HG02981 (cell line): ENCODE measurements around the gene TBCD.

Experiments used
- ATAC-seq: cut with Tn5 transposase; IDR thresholded peaks from one replicate; pipeline ENCODE4 v1.9.1; 2021; ENCODE audit warnings: mild to moderate bottlenecking, moderate library complexity; ENCODE audit not compliant: unreplicated experiment

The TBCD gene

GRCh38 chr17:82867763-82868325 is 116.0 kb downstream of the TBCD start:
- no peak for ATAC-seq

DNA sequence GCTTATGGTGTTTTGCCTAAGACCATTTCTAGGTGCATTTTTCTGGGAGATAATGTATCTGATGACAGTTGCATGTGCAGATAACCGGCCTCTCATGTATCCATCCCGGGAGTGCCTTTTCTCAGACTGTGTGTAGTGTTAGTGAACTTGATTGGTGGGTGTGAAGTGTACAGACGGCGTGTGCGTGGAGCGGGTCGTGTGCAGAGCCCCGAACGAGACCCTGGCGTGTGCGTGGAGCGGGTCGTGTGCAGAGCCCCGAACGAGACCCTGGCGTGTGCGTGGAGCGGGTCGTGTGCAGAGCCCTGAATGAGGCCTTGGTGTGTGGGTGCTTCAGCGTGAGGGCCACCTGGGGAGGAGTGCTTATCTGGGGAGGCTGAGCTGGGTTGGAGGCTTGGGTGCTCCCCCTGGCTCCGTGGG is 116.9 kb downstream of the TBCD start:
- no peak for ATAC-seq

- ATAC-seq, result no peak
These were observed 117.7 kb downstream of the TBCD start for GRCh38 chr17:82869536-82869935.

DNA sequence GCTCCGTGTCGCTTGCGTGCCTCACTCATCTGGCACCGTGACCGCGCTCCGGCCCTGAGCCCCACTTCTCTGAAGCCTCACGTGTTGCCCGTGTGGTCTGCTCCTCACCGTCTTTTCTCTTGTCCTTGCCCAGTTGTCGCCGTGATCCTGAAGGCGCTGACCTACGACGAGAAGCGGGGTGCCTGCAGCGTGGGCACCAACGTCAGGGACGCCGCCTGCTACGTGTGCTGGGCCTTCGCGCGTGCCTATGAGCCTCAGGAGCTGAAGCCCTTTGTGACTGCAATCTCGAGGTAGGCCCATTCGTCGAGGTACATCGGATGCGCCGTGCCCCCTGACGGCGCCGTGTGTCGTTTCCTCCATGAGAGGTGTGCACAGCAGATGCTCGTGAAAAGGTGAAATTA is 118.2 kb downstream of the TBCD start:
- no peak for ATAC-seq

GRCh38 chr17:82870541-82870940 is 118.7 kb downstream of the TBCD start:
- ATAC-seq, result no peak

GRCh38 chr17:82871056-82871775 is 119.4 kb downstream of the TBCD start:
- peak; percentile 75 for ATAC-seq

- no peak for ATAC-seq
These were observed 120.1 kb downstream of the TBCD start for GRCh38 chr17:82871776-82872561.

GRCh38 chr17:82872591-82873520 is 121.0 kb downstream of the TBCD start:
- no peak for ATAC-seq

DNA sequence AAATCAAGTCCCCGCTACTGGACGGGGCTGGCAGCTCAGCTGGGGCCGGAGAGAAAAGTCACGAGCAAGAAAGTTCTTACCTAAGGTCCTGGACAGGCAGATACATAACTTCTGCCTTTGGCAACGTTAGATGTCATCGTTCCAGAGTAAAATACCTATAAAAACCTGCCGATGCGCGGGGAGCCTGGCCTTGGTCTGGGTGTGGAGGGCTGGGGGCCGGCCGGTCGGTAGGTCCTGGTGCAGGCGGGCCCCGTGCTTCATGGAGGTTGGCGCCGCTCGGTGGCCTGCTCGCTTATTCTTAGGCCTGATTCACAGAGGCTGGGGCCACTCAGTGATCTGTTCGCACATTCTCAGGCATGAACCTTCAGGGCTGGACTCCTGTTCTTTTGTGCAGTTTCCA is 121.7 kb downstream of the TBCD start:
- ATAC-seq, result no peak

DNA sequence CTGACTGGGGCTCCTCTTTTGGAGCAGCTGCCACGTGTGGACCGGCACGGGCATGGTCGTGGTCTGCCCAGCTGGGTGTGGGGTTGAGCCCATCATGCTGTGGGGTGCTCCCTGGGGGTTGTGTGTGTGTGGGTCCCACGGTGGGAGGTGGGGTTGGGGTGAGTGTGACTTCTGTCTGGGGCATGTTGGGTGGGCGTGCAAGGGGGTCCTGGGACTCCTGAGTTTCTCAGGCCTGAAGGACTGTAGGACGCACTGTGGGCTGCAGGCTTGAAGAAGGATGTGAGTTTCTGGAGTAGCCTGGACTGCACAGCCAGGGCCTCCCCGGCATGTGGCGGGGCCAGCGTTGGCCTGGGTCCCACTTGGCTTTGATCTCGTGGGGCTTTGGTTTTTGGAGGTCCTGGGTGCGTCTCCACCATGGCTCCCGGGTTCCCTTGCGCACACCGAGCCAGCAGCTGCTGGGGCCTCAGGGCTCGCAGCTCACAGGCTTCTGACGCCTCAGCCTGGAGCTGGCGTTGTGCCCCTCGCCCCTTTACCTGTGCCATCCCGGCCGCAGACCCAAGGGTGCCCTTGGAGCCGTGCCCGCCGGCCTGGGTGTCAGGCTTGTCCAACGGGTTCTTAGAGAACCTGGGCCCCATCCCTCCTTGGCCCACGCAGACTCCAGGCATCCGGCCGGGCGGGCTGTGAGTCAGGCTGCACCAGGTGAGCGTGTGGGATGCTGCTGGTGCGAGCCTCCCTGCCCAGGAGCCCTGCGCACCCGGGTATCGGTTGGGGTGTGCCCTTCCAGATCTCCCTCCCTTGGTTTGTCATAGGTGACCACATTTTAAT is 122.4 kb downstream of the TBCD start:
- ATAC-seq, result no peak

DNA sequence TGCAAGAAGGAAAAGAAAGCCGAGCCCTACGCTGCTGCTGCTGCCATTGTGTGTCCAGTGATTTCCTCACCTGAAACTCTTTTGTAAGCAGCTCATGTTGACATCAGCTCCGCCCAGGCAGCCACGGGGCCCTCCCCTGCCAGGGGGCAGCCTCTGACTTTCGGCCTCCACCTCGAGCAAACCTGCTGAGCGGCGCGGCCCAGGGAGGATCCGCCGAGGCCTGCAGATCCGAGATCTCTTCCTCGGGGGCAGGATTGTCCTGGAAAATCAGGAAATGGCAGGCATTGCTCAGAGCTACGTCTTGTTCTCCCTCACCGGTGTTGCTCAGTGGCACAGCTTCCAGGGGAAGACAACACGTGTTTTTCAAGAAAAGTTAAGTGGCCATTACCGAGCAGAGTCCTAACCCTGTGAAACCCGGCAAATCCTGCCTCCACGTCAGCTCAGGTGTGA is 123.6 kb downstream of the TBCD start:
- ATAC-seq, result no peak

GRCh38 chr17:82876149-82876548 is 124.3 kb downstream of the TBCD start:
- no peak for ATAC-seq

- no peak for ATAC-seq
These were observed 124.9 kb downstream of the TBCD start for GRCh38 chr17:82876602-82877379.

- ATAC-seq, result no peak
These were observed 126.7 kb downstream of the TBCD start for GRCh38 chr17:82878527-82878926.

GRCh38 chr17:82879241-82879640 is 127.4 kb downstream of the TBCD start:
- no peak for ATAC-seq

DNA sequence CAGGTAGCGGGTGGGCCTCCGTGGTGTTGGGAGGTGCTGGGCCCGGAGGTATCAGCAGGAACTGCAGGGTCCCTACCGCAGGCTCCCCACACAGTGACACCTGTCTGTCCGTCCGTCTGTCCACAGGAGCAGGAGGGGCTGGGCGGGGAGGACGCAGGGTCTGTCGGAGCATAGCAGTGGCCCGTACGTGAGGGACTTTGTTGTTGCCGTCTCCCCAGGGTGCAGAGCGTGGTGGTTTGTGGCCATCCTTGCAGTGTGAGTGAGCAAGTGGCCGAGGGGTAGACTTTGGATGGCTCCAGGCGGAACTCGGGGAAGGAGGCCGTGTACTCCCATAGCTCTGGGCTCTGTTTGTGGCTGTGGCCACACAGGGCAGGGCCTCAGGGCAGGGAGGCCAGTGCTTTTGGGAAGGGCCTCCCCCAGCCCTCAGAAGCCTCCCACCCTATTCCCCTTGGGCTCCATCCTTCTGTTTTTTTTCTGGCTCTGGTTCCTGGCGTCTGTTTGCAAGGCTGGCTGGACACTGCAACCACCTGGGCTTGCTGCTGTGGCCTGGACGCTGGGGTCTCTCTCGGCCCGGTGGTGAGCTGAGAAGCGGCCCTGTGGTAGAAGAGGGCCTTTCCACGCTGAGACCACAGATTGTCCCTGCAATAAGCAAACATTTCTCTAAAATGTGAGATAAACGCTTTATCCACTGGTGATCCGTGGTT is 128.9 kb downstream of the TBCD start:
- ATAC-seq, result no peak

DNA sequence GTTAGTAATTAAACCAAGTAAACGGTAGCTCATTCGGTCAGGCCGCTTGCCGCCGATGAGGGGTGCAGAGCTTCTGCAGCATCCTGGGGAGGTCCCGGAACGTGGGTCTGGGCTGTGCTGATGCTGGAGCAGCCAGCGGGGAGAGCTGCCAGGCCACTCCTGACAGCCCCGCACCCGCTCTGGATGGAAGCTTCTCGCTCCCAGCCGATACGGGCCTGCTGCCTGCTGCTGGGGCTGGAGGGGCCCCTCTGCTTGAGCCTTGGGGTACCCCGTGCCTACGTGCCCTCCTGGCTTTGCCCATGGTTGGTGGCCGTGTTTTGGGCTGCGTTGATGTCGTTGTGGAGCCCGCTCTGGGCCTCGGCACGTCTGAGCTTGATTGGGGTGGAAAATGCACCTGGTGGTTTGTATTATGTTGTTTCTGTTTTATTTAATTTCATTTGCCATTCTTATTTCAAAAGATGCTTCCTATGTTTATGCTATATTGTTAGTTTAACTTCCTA is 129.5 kb downstream of the TBCD start:
- ATAC-seq, result no peak

DNA sequence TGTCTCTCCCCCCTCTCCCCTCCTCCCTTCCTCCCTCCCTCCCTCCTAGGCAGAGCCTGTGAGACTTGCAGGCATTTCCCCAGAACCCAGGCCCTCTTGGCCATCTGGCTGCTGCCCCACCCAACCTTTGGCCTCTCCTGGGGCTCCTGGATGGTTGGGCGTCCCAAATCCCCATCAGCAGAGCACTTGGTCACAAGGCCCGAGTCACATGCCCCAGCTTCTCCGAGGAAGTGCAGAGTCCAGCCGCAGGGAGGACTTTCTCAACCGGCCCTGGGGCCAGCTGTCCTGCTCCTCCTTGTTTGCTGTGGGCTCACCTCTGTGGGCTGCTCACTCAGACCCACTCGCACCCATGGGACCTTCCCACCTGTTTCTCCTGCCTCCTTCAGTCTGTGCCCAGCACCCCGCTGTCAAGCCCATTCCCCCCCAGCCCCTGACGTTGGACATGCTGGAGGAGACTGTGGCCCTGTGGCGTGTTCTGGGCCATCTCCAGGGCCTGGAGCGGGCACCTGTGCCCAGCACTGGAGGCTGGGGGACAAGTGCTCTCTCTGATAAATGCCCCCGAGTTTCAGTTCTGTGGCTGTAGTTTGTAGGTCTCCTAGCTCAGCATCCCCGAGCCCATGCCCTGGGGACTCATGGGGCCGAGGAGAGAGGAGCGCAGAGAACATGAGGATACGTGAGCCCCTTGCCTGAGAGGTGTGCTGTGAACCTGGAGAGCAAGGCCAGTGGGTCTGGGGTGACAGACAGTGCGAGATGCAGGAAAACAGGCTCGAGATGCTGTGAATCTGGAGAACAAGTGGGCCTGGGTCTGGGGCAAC is 130.2 kb downstream of the TBCD start:
- ATAC-seq, result no peak
